Hippocampal formation (tissue), 2 donors: ENCODE data around the gene HOMER1.
A peak's percentile ranks its signal among the peaks of the same experiment; 100 is the strongest.

Experiments
- DNase-seq, 2 donors: peaks; one replicate each; lab custom pipeline; 2025; lab: John Stamatoyannopoulos, UW

Gene HOMER1

GRCh38 chr5:79513704-79514390, at the start of gene HOMER1:
Gene HOMER1 (minus strand): TSS chr5:79514134. CDS start chr5:79512774, 1,360 bp downstream.
- DNase-seq = peak; percentile 74 to 88

DNA sequence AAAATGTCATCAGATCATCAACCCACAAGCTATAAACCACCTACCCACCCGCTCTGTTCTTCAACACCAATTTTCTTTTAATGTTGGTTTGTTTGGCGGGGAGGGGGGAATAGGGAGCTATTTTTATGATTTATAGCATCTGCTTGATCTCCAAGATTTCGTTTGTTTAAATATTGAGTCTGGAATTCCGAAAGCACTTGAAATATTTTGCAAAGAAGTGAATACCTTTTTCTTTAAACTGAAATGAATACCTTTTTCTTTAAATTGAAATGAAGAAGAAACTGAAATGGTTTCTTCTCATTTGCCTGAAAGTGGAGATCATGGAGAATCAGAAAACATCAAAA, 49.3 kb upstream of the HOMER1 start:
- DNase-seq = no peak

DNA sequence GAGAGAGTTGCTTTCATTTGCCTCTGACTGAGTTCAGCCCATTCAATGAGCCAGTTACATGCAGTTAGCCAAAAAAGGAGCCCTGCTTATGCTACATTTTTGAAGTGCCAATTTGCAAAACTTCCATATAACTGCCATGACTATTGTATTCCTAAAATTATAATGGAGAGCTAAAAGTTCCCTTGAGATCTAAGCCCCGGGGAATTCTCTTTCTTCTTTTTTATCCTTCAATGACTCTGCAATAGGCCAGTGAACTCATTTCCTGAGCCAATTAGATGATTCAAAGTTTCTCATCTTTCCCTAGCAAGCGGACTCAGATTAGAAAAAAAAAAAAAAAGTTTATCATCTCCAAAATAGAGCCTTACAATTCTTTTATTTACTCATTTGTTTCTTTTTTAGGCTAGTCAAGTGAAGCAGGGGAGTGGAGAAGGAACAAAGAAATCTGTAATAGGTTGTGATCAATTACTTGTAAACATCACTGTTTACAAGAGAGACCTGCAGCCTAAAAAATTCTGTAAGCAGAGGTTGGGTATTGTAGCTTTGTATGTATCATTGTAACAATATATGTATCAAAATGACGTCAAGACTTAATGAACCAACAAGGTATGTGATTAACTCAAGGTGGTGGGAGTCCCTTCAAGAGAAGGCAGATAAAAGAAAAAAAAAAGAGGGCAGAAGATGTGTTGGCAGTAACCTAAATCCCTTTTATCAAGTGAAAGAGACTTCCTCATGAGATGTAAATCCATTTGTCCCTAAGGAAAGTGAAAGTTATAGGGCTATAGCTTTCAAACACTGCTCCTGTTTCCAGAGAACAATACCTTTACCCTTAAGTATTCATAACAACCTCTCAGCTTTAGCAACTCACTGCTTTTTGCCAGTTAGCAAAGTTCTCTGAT, 48.7 kb upstream of the HOMER1 start:
- DNase-seq = no peak

GRCh38 chr5:79561525-79561893, 47.6 kb upstream of the HOMER1 start:
- DNase-seq = no peak

DNA sequence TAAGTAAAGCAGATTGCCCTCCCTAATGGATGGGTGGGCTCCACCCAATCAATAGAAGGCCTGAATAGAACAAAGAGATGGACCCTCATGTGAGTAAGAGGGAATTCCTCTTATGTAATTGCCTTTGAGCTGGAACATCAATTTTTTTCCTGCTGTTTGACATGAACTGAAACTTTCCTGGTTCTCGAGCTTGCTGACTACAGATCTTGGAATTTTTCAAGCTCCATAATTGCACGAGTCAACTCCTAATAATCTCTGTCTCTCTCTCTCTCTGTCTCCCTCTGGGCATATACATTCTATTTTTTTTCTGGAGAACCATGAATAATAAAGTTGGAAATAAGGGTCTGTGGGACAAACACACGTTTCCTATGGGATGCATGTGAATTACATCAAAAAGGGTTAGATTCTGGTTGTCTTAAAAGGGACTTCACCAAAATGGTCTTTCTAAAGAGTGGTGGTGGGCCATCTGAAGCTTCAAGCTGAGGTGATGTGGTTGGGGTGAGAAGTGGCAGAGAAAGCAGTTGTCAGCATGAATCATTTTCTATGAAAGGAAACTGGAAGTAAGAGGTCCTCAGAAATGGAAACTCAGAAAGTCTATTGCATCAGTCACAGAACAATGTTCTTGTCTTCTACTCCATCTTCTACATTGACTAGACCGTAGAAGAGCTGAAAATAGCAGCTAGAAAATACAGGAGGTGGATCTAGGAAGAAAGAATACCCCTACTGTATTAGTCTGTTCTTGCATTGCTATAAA, 47.0 kb upstream of the HOMER1 start:
- DNase-seq = no peak

DNA sequence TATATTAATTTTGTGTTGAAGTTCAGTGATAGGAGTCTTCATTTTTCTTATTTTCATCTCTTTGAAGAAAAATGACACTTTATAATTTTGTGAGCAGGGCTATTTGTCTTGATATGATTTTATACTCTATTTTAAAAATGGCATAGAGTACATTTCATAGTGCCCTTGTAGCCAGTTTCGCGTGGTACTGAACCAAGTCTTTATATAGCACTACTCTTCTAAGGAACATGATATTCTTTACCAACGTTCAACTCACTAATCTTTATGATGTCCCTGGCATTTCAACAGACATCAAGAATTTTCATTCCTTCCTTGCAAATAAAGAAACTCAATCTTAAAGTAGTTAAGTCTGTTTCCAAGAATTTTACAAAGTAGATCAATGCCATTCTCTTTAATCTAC, 41.5 kb upstream of the HOMER1 start:
- no peak for DNase-seq

DNA sequence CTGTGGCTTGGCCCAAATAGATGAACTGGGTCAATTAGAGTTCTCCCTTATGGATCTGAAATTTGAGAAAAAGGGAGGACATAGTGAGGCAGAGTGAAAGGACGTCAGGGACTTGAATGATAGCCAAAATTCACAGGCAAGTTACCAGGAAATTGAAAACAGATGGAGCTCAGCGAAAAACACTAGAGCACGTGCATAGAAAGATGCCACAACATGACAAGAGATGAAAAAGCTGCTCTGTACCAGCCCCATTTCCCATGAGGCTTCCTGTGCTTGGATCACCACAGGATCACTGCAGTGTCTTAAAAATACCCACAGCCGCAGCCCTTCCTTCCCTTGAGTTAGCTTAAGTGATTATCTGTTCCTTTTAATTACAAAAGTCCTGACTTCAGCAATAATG, 39.0 kb upstream of the HOMER1 start:
- no peak for DNase-seq

DNA sequence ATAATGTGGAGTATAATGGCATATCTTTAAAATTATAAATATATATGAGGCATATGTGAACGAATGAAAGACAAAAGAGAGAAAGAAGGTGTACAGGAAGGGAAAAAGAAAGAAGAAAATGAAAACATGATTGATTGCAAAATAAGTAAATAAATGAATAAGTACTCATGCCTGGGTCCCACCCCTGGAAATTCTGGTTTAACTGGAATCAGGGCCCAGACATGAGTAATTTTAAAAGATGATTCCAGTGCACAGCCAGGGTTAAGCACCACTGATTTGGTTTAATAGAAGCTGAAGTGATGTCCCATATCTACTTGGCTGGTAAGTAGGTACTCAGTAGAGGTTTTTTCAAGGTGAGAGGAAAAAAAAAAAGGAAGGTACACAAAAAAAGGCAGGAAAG, 34.0 kb upstream of the HOMER1 start:
- no peak for DNase-seq

DNA sequence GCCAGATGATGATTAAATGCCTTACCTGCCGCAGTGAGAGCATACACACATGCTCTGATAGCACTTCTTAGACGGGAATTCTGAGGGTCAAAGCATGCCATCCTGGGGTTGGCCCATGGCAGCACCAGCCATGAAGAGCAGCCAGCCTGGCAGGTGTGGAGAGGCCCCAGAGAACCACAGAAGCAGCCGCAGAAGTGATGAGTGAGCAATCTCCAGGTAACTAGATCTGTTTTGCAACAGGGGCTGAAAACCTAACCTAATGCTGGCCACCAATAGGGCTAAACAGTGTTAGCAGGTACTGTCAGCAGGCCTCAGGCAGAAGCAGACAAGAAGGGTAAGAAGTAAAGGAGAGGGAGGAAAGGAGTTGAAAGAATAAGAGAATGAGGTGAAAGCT, 33.5 kb upstream of the HOMER1 start:
- DNase-seq = no peak

DNA sequence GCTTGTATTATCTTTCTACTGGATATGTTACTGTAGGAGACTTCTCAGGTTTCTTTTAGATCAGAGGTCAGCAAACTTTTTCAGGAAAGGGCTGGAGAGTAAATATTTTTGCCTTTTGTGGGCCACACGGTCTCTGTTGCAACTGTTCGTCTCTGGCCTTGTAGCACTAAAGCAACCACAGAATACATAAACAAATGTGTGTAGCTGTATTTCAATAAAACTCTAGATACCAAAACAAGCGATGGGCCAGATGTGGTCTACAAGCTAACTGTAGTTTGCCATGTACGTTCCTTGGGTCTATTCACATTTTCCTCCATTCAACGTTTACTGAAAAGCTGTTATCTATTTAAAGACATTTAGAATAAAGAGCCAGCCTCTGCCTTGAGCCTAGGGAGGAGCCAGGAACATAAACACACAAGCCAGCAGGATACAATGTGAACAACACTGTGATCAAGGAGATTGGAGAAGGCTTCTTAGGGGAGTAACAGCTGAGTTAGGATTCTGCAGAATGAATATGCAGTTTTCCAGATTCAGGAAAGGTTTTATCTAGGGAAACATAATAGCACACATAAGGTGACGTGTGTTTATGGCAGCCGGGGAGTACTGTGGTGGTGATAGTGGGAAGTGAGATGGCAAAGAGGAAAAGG, 33.0 kb upstream of the HOMER1 start:
- no peak for DNase-seq

- no peak for DNase-seq
Measured at GRCh38 chr5:79544131-79544530, 30.2 kb upstream of the HOMER1 start.

DNA sequence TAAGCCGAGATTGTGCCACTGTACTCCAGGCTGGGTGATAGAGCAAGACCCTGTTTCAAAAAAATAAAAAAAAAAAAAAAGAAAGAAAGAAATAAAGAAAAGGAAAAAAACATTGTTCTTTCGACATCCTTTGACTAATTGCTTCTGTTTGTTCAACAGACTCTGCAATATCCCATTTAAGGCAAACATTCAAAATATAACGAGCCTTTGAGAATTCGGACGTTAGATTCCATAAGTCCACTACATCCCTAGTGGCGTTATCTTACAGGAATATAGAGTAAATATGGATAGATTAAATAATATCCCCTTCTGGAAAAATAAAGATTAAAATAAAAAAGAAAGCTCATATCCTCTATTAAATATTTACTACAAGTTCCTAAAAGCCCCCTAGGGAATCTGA, 27.0 kb upstream of the HOMER1 start:
- no peak for DNase-seq

- DNase-seq = no peak
Measured at GRCh38 chr5:79536193-79536906, 22.4 kb upstream of the HOMER1 start.

DNA sequence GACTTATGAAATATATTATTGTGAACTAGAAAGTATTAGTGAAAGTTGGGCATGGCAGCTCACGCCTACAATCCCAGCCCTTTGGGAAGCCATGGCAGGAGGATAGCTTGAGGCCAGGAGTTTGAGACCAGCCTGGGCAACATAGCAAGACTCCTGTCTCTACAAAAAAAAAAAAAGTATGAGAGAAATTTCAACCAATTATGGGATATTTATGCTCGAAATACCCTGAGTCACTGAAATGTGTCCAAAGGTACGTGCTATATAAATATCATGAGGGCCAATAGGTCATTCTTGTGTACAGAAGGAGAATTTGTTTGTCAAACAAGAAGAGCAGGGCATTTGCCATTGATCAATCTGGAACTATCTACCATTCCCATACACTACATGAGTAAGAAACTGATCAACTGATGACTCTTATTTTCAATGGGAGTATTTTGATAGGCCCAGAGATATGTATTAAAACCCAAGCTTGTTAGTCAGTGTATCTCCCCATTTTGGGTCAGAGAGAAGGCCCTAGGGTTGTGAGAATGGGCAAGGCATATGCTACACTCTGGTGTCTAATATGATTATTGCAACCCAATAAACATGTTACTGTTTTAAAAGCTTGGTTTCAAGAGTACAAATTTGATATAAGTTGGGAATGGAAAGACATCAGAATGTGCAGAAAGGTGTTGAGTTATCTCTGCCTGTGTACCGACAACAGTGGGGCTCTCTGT, 21.7 kb upstream of the HOMER1 start:
- no peak for DNase-seq

GRCh38 chr5:79529110-79529509, 15.2 kb upstream of the HOMER1 start:
- no peak for DNase-seq

DNA sequence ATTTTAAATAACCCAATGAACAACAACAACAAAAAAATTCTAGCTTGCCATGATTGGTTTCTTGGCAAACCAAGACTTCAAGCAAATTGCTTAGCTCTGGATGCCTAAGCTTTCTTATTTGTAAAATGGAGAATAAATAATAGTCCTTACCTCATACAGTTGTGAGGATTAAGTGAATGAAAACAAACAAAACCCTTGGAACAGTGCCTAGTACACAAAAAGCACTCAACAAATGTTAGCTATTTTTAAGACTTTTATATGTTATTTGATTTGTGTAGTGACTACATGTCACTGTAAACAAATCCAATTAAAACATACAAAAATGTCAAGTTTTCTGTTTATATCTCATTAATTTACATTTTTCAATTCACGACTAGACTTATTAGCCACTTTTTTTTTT, 13.5 kb upstream of the HOMER1 start:
- no peak for DNase-seq

GRCh38 chr5:79526928-79527327, 13.0 kb upstream of the HOMER1 start:
- DNase-seq = no peak

GRCh38 chr5:79526493-79526892, 12.6 kb upstream of the HOMER1 start:
- no peak for DNase-seq

DNA sequence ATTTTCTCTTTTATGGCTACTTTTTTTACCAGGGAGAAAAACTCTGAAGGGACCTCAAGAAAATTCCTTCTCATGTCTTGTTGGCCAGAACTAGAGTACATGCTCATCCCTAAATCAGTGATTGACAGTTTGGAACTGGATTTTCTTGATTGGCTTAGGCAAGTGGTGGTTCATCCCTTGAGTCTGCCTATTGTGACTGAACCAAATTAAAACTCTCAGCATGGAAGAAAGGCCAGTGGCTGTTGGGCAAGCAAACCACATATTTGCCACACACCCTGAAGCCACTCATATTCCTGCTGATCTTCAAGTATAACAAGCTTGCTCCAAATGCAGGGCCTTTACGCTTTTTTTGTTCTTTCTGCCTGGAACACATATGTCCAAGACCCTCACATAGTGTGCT, 7.2 kb upstream of the HOMER1 start:
- DNase-seq = no peak

DNA sequence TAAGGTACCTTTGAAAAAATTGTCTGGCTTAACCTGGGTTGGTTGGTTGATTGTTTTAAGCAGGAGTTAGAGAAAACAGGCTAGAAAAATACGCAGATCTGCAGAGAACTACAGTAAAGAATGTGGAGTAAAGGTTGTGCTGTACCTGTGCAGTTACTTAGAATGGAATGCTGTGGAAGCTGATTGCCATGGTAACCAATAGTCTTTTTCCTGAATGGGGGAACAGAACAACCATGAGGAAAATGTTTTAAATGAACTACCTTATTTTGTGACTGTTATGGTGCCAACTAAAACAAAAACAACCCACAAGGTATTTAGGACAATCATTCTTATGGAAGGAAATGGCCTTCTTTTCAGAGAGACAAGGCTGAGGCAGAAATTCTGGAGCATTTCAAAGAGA, 4.8 kb upstream of the HOMER1 start:
- no peak for DNase-seq

DNA sequence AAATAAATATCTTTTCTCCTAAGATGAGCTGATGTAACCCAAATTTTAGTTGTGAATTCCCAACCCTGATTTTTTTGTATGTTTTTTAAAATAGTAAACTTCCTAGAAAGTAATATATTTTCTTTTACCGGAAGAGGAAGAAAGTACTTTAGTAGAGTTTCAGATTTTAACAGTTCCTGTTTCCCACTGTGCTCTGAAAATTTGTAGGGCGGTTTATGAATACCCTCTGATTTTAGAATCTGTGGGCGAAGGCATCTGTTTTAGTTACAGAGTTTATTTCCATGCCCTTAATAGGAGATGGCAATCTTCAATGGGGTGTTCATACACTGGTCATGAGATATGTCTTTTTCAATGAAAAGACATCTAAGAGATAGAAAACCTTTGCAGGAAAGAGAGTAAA, 3.7 kb upstream of the HOMER1 start:
- no peak for DNase-seq
